H1 (cell line): Measurements from ENCODE around the gene YPEL2. TPM values are rescaled to one million over a fixed set of nuclear protein-coding genes. Genes with fewer than 3 reads are reported as not detected.

ENCODE experiments used
- CTCF ChIA-PET: fragments of 300-600 bp; sonication (Branson Sonifier 250); formaldehyde crosslinking; loops from one replicate; lab custom pipeline; 2021; ENCODE audit not compliant: partially characterized antibody; lab: Charles Lee
- POLR2A ChIA-PET: fragments of 300-600 bp; sonication (Branson Sonifier 250); formaldehyde crosslinking; loops from one replicate; lab custom pipeline; 2021; ENCODE audit warnings: inconsistent platforms; ENCODE audit not compliant: partially characterized antibody; lab: Charles Lee
- DNase-seq, 2 experiments: peaks; one replicate each; pipeline versions ENCODE4 v3.0.0 to v3.0.0-alpha.2; 2010 to 2022; ENCODE audit warnings: low spot score in 2 of 2, low read depth in 1 of 2, mixed read lengths in 1 of 2
- FAIRE-seq: peaks from 2 replicates; lab custom pipeline; 2011; peaks lifted over from hg19 to GRCh38; lab: Jason Lieb, UNC
- H2AFZ ChIP-seq: 2 replicates; pipeline ENCODE4 v1.8.1; 2012; ENCODE audit warnings: low read length, inconsistent platforms
- H2AK5ac ChIP-seq: 2 replicates; pipeline ENCODE4 v1.6.1; 2013; ENCODE audit warnings: low read depth, low read length
- H2BK120ac ChIP-seq: replicated peaks from 2 replicates; pipeline ENCODE3; 2013; ENCODE audit warnings: low read depth, low read length, inconsistent platforms
- H2BK12ac ChIP-seq: 2 replicates; pipeline ENCODE4 v1.6.1; 2013; ENCODE audit warnings: low read depth, low read length
- H2BK15ac ChIP-seq: 2 replicates; pipeline ENCODE4 v1.6.1; 2013; ENCODE audit warnings: low read length
- H2BK20ac ChIP-seq: 2 replicates; pipeline ENCODE4 v1.6.1; 2013; ENCODE audit warnings: low read length
- H2BK5ac ChIP-seq: 2 replicates; pipeline ENCODE4 v1.6.1; 2013; ENCODE audit warnings: low read depth, low read length
- H3K14ac ChIP-seq: 2 replicates; pipeline ENCODE4 v1.6.1; 2013; ENCODE audit warnings: inconsistent platforms; ENCODE audit not compliant: insufficient read length
- H3K18ac ChIP-seq: 2 replicates; pipeline ENCODE4 v1.6.1; 2013; ENCODE audit warnings: low read length; ENCODE audit errors: extremely low read depth
- H3K23ac ChIP-seq: 2 replicates; pipeline ENCODE4 v1.6.1; 2013; ENCODE audit warnings: inconsistent platforms; ENCODE audit not compliant: insufficient read length
- H3K23me2 ChIP-seq: 2 replicates; pipeline ENCODE4 v1.6.1; 2013; ENCODE audit warnings: low read depth, low read length
- H3K27ac ChIP-seq: 2 replicates; pipeline ENCODE4 v1.6.1; 2011; ENCODE audit warnings: low read depth, low read length, inconsistent platforms
- H3K27me3 ChIP-seq, 4 experiments: replicated peaks in 1 of 4; 1 replicate in 1 of 4; 2 replicates in 3 of 4; pipeline versions ENCODE4 v1.6.1 to v1.8.1; 2011 to 2013; ENCODE audit warnings: low read length in 3 of 4, mild to moderate bottlenecking in 3 of 4, inconsistent platforms in 2 of 4, mixed read lengths in 2 of 4, moderate library complexity in 1 of 4; ENCODE audit not compliant: control insufficient read depth in 3 of 4, insufficient read depth in 3 of 4; ENCODE audit errors: extremely low read depth in 1 of 4
- H3K36me3 ChIP-seq, 4 experiments: 2 replicates each; pipeline versions ENCODE4 v1.6.1 to v1.8.1; 2011 to 2013; ENCODE audit warnings: mild to moderate bottlenecking in 4 of 4, low read length in 3 of 4, moderate library complexity in 2 of 4, control low read depth in 1 of 4, inconsistent platforms in 1 of 4; ENCODE audit not compliant: insufficient read depth in 4 of 4, control insufficient read depth in 2 of 4
- H3K4ac ChIP-seq: replicated peaks from 2 replicates; pipeline ENCODE3; 2013; ENCODE audit warnings: low read length, low read depth, mixed read lengths, inconsistent platforms; ENCODE audit not compliant: insufficient read length
- H3K4me1 ChIP-seq, 4 experiments: replicated peaks in 1 of 4; 1 replicate in 1 of 4; 2 replicates in 3 of 4; pipeline versions ENCODE4 v1.6.1 to v1.8.1; 2011 to 2013; ENCODE audit warnings: low read length in 3 of 4, inconsistent platforms in 2 of 4, mixed read lengths in 1 of 4; ENCODE audit not compliant: insufficient read depth in 4 of 4, control insufficient read depth in 3 of 4
- H3K4me2 ChIP-seq, 2 experiments: 2 replicates each; pipeline versions ENCODE4 v1.6.1 to v1.8.1; 2011 to 2013; ENCODE audit warnings: low read depth in 2 of 2, low read length in 2 of 2, control low read depth in 1 of 2, inconsistent platforms in 1 of 2, mild to moderate bottlenecking in 1 of 2; ENCODE audit not compliant: insufficient read depth in 1 of 2
- H3K4me3 ChIP-seq, 4 experiments: fragments of 200-600, 300-600 bp in 1 of 4; sonication (generic), shearing (Covaris generic), sonication (Bioruptor Twin) in 1 of 4; 2 replicates each; pipeline versions ENCODE4 v1.5.1 to v1.8.1; 2011 to 2016; ENCODE audit warnings: low read length in 4 of 4, low read depth in 3 of 4, control low read depth in 2 of 4, inconsistent platforms in 2 of 4, mild to moderate bottlenecking in 2 of 4, mixed read lengths in 1 of 4, moderate library complexity in 1 of 4; ENCODE audit not compliant: insufficient read depth in 2 of 4; ENCODE audit errors: extremely low read depth in 1 of 4
- H3K56ac ChIP-seq: replicated peaks from 2 replicates; pipeline ENCODE3; 2013; ENCODE audit warnings: low read depth, mild to moderate bottlenecking, mixed read lengths, low read length, inconsistent platforms; ENCODE audit not compliant: insufficient read length
- H3K79me1 ChIP-seq: 2 replicates; pipeline ENCODE4 v1.6.1; 2013; ENCODE audit warnings: low read depth, low read length, control low read depth
- H3K79me2 ChIP-seq, 2 experiments: 2 replicates each; pipeline versions ENCODE4 v1.6.1 to v1.8.1; 2012 to 2013; ENCODE audit warnings: low read length in 2 of 2, mild to moderate bottlenecking in 2 of 2, inconsistent platforms in 1 of 2; ENCODE audit not compliant: insufficient read depth in 2 of 2, control insufficient read depth in 1 of 2
- H3K9ac ChIP-seq, 4 experiments: replicated peaks in 1 of 4; 1 replicate in 1 of 4; 2 replicates in 3 of 4; pipeline versions ENCODE4 v1.6.1 to v1.8.1; 2011 to 2013; ENCODE audit warnings: low read depth in 3 of 4, low read length in 3 of 4, control low read depth in 2 of 4, mild to moderate bottlenecking in 2 of 4, moderate library complexity in 2 of 4, inconsistent platforms in 1 of 4; ENCODE audit errors: extremely low read depth in 1 of 4
- H3K9me3 ChIP-seq, 2 experiments: 2 replicates each; pipeline versions ENCODE4 v1.6.1 to v1.8.1; 2012 to 2013; ENCODE audit warnings: mild to moderate bottlenecking in 2 of 2, moderate library complexity in 2 of 2, control low read depth in 1 of 2, inconsistent platforms in 1 of 2, low read depth in 1 of 2, low read length in 1 of 2, mixed read lengths in 1 of 2; ENCODE audit not compliant: insufficient read depth in 2 of 2
- H4K20me1 ChIP-seq, 2 experiments: replicated peaks in 1 of 2; 2 replicates each; pipeline versions ENCODE3 to v1.8.1; 2011 to 2013; ENCODE audit warnings: inconsistent platforms in 2 of 2, low read length in 2 of 2, mild to moderate bottlenecking in 1 of 2; ENCODE audit not compliant: insufficient read depth in 2 of 2, control insufficient read depth in 1 of 2
- H4K5ac ChIP-seq: 2 replicates; pipeline ENCODE4 v1.6.1; 2013; ENCODE audit warnings: low read length, low read depth, mixed read lengths, inconsistent platforms; ENCODE audit not compliant: insufficient read length
- H4K8ac ChIP-seq: 2 replicates; pipeline ENCODE4 v1.8.0; 2013; ENCODE audit warnings: mild to moderate bottlenecking, moderate library complexity, low read length, inconsistent platforms; ENCODE audit not compliant: insufficient read depth; ENCODE audit errors: extremely low read depth
- H4K91ac ChIP-seq: replicated peaks from 2 replicates; pipeline ENCODE3; 2013; ENCODE audit warnings: low read length, mixed read lengths, inconsistent platforms; ENCODE audit not compliant: insufficient read length
- BRCA1 ChIP-seq: IDR thresholded peaks from 2 replicates; pipeline ENCODE4 v1.6.1; 2012; ENCODE audit warnings: low read depth, low read length, improper control_type of control experiment
- CBX5 ChIP-seq: fragments of 300-800, 300-1000 bp; sonication (generic); IDR thresholded peaks from 2 replicates; pipeline ENCODE4 v1.7.1; 2016; ENCODE audit warnings: antibody characterized with exemption, low read length, low read depth
- GABPA ChIP-seq: IDR thresholded peaks from 2 replicates; pipeline ENCODE4 v1.6.1; 2011; ENCODE audit warnings: mild to moderate bottlenecking, low read length, moderate library complexity, borderline replicate concordance; ENCODE audit not compliant: insufficient read depth
- JUND ChIP-seq: IDR thresholded peaks from 2 replicates; pipeline ENCODE4 v1.6.1; 2011; ENCODE audit warnings: mild to moderate bottlenecking, improper control_type of control experiment, low read length
- MAFK ChIP-seq: IDR thresholded peaks from 2 replicates; pipeline ENCODE4 v1.6.1; 2012; ENCODE audit warnings: low read depth, mild to moderate bottlenecking, improper control_type of control experiment, low read length
- RNF2 ChIP-seq: fragments of 200-900, 300-1000 bp; sonication (generic); IDR thresholded peaks from 2 replicates; pipeline ENCODE4 v1.7.1; 2016; ENCODE audit warnings: borderline replicate concordance, low read depth, mild to moderate bottlenecking, antibody characterized with exemption, low read length; ENCODE audit not compliant: poor library complexity, severe bottlenecking; ENCODE audit errors: missing control alignments
- SP1 ChIP-seq: IDR thresholded peaks from 2 replicates; pipeline ENCODE4 v1.6.1; 2011; ENCODE audit warnings: low read depth, low read length
- SRF ChIP-seq: IDR thresholded peaks from 2 replicates; pipeline ENCODE4 v1.6.1; 2011; ENCODE audit warnings: mild to moderate bottlenecking, low read depth, low read length, moderate library complexity
- SUZ12 ChIP-seq: fragments of 200-600 bp; sonication (generic); IDR thresholded peaks from 2 replicates; pipeline ENCODE4 v1.6.1; 2012; ENCODE audit warnings: mild to moderate bottlenecking, inconsistent platforms, low read length, moderate library complexity, mixed read lengths
- TBP ChIP-seq: IDR thresholded peaks from 2 replicates; pipeline ENCODE4 v1.6.1; 2011; ENCODE audit warnings: low read depth, low read length, improper control_type of control experiment
- TCF12 ChIP-seq: IDR thresholded peaks from 2 replicates; pipeline ENCODE4 v1.6.1; 2011; ENCODE audit warnings: low read depth, mild to moderate bottlenecking, low read length
- WGBS, 2 experiments: shearing (Covaris generic) in 1 of 2; methylation state at CpG; one replicate each; pipeline versions ENCODE4 v1.1.6 to v1.1.7; 2013 to 2015; ENCODE audit warnings: low lambda C conversion rate in 2 of 2, mixed read lengths in 2 of 2, inconsistent platforms in 1 of 2, low coverage in 1 of 2, missing lambda C conversion rate in 1 of 2; ENCODE audit not compliant: insufficient replicate concordance in 2 of 2, insufficient coverage in 1 of 2, insufficient read length in 1 of 2; ENCODE audit errors: extremely low coverage in 1 of 2, missing lambda C conversion rate in 1 of 2; 5-methylcytosine and 5-hydroxymethylcytosine counted together
- polyA plus RNA-seq, 7 experiments: library from polyadenylated mRNA; depleted of rRNA in 3 of 7; stranded (reverse) in 5 of 7; unstranded in 2 of 7; fragments of >200 nt in 5 of 7; fragments of 200-250 nt in 2 of 7; gene quantifications; 1 replicate in 5 of 7; 2 replicates in 1 of 7; 4 replicates in 1 of 7; pipeline versions ENCODE4 v1.2.1 to v1.2.3, GENCODE V29; 2011 to 2013; ENCODE audit warnings: missing spikeins in 2 of 7, mixed read lengths in 2 of 7
- total RNA-seq: library from RNA; stranded (reverse); fragmentation: NEBNext Ultra II Directional; extraction: Animal tissue kit (Norgen Biotek cat#: 25700); gene quantifications from 2 replicates; pipeline ENCODE4 v1.2.1, GENCODE V29; 2021
- TF ChIP-seq, protein P1 (sequence below): IDR thresholded peaks from 2 replicates; pipeline ENCODE4 v1.6.1; 2011; ENCODE audit warnings: low read length, improper control_type of control experiment

The YPEL2 gene
- total and polyA plus RNA-seq, 2 of the 8 experiments (the other 6 are each of a cell fraction or from before 2014, with no cell fraction given) = 1.6 to 3.5 TPM

DNA sequence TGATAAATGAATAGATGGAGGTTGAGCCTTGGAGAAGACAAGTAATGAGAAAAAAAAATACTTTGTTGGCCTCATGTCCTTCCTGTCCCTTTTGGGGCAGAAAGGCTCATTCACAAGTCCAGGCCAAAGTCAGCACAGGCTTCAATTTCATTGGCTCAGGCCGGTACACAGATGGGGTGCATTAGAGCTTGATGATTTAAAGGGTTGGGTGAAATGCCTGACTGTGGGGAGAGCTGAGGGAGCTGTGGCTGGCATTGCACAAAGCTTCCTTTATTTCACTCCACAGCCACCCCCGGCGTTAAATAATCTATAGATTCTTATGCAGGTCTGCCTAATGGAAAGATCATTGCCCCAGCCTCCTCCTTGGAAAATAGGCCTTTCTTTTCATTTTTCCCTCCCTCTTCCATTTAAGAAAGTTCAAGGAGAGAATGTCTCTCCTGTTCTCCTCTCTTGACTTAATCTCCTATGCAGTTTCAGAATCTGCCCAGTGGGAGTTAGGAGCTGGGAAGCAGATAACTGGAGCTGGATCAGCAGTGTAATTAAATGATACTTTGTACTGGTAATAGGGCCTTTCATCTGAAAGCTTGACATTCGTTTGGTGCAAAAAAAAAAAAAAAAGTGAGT, 24.4 kb downstream of the YPEL2 start:
- Histone ChIP-seq H4K20me1 (no peaks in the 10 kb centered on the region), H3K27me3 (no peaks in the 10 kb centered on the region), H2BK15ac (no peak overlapping the region), H2BK20ac (no peak overlapping the region), H2BK5ac (no peak overlapping the region), H2AK5ac (no peak overlapping the region), H2AFZ (no peak overlapping the region), H3K4me3 (no peak overlapping the region), H3K9ac (no peak overlapping the region), H4K91ac (no peak overlapping the region), H2BK12ac (no peak overlapping the region), H3K56ac (no peak overlapping the region), H4K5ac (no peak overlapping the region), H3K79me2 (no peaks in the 10 kb centered on the region), H4K8ac (no peak overlapping the region), H3K27ac (no peak overlapping the region), H3K4me1 (peaks cover 0 to 10% (median 5%) of the 10 kb centered on the region in 4 experiments; a peak in 5 of 7 replicates), H3K23ac (no peak overlapping the region), H3K14ac (no peak overlapping the region), H3K36me3 (no peaks in the 10 kb centered on the region; a peak in 1 of 8 replicates), H3K4ac (no peak overlapping the region), H3K23me2 (peaks cover 2% of the 10 kb centered on the region; the same call in 1 of the 2 replicates), H3K4me2 (no peak overlapping the region), H3K9me3 (no peaks in the 10 kb centered on the region; a peak in 1 of 4 replicates), H3K18ac (no peak overlapping the region), H3K79me1 (no peaks in the 10 kb centered on the region), H2BK120ac (no peak overlapping the region)
- WGBS, 2 experiments = 93% methylated on average over 4 of the region's 4 CpGs; no CpG with 5 or more reads in 1 of the 2 experiments
- FAIRE-seq (no peak), DNase-seq (no peak)
- CTCF ChIA-PET = interaction anchor here (1.1 to 2.1 kb wide), 3 partner anchors 10 to 103 kb away, joined by 3 to 9 read pairs (median 4); no protein-coding TSS in a partner anchor
- POLR2A ChIA-PET = interaction anchor here (1.7 kb wide), 1 partner anchor 10 kb away, joined by 6 read pairs; no protein-coding TSS in a partner anchor
- TF ChIP-seq RNF2 (no peak), GABPA (no peak), MAFK (no peak), TCF12 (no peak), SP1 (no peak), SUZ12 (no peak), BRCA1 (no peak), SRF (no peak), JUND (no peak), CBX5 (no peak), TBP (no peak)
- TF ChIP-seq, protein P1, sequence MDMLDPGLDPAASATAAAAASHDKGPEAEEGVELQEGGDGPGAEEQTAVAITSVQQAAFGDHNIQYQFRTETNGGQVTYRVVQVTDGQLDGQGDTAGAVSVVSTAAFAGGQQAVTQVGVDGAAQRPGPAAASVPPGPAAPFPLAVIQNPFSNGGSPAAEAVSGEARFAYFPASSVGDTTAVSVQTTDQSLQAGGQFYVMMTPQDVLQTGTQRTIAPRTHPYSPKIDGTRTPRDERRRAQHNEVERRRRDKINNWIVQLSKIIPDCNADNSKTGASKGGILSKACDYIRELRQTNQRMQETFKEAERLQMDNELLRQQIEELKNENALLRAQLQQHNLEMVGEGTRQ = no peak
